NOMO-1 treated with DMSO at 0.1 percent for 48 hours (cell line): Measurements from ENCODE around the gene CTSW.
A peak's percentile ranks its signal among the peaks of the same experiment; 100 is the strongest.

ENCODE experiments used
- DNase-seq: peaks from one replicate; lab custom pipeline; 2025; ENCODE audit not compliant: unreplicated experiment; lab: John Stamatoyannopoulos, UW

The CTSW gene

GRCh38 chr11:65919573-65920371 lies 40.1 kb downstream of the CTSW start:
- no peak for DNase-seq

GRCh38 chr11:65920372-65920802 lies 40.8 kb downstream of the CTSW start:
- no peak for DNase-seq

DNA sequence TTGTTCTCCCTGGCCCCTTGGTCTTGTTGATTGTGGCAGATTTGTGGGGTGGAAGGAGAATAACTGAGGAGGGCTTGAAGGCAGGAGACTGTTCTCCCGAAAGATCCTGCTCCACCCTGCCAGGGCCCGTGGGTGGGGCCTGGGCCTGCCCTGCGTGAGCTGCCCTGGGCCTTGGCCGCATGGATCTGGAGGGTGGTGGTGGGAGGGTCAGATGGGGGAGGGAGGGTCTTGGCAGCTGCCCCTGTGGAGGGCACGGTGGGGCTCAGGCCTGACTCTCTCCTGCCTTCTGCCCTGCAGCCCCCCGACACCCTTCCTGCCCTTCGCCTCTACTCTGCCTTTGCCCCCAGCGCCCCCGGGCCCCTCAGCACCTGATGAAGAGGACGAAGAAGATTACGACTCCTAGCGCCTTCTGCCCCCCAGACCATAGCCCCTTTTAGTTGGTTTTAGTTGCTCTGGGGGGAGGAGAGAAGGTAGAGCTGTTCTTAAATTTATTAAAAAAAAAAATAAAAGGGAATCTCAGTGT lies 41.5 kb downstream of the CTSW start:
- DNase-seq: no peak

GRCh38 chr11:65921876-65922275 lies 42.2 kb downstream of the CTSW start:
- DNase-seq: no peak

GRCh38 chr11:65922565-65922964 lies 42.9 kb downstream of the CTSW start:
- no peak for DNase-seq

DNA sequence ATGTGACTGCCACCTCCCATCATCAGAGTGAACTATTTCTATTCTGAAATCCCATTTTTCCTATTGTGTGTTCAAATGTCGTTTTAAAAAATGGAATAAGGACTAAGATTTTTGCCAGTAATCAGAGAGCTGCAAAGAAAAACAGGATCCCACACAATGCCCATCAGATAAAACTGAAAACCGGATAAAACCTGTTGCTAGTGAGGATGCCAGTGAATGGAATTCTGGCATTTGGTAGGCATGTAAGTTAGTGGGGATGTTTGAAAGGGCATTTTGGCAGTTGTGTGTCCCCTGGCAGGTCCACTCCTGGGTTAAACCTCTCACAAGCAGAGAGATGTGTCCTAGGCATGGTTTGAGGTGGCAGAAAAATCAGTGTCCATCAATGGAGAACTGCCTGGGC lies 45.8 kb downstream of the CTSW start:
- no peak for DNase-seq

GRCh38 chr11:65927904-65928397 lies 48.3 kb downstream of the CTSW start:
- peak; percentile 86 for DNase-seq

GRCh38 chr11:65928667-65929066 lies 49.0 kb downstream of the CTSW start:
- no peak for DNase-seq

DNA sequence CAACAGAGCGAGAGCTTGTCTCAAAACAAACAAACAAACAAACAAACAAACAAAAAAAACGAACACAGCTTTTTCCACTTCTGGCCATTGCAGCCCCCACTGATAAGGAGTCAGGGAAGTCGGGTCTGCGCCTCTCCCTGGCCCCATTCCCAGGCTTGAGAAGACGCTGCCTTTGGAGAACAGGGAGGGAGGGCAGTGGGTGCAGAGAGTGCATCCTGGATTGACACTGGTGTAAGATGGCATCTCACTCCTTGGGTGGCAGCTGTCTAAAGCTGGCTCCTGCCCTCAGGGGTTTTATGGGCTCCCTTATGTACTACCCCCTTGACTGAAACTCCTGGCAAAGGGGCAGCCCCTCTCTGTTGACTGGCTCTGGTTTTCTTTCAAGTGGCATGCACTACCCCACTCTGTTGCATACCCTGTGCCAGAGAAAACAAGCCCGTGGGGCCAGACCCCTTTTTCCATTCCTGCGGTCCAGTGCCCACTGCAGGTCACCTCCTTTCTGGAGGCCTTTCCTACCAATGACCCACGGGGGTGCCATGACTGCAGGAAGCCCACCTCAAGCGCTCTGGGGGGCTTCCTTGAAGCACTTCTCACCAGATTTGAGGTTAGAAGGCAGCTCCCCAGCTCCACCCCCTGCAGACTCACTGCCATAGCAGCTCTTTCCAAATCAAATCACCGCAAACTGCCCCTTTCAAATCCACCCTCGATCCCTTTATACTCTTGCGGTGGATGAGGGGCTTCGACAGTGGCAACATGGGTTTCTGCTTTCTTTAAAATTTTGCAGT lies 52.3 kb downstream of the CTSW start:
- DNase-seq: no peak

- DNase-seq: no peak
Observed at GRCh38 chr11:65932558-65932919, 52.9 kb downstream of the CTSW start.
